Ascending aorta (tissue), 2 donors: ENCODE measurements around the gene ACTL7A. TPM values are rescaled to one million over a fixed set of nuclear protein-coding genes. Genes with fewer than 3 reads are reported as not detected.

ENCODE experiments used
- DNase-seq, 2 donors: peaks; one replicate each; pipeline ENCODE4 v3.0.0-alpha.2; 2019; ENCODE audit warnings: low spot score in 2 of 2
- H3K27ac ChIP-seq, 2 donors: fragments of 200-600 bp; sonication (generic); one replicate each; pipeline ENCODE4 v1.5.1; 2016 to 2017; ENCODE audit warnings: mild to moderate bottlenecking in 1 of 2
- H3K27me3 ChIP-seq: fragments of 200-600 bp; sonication (generic); one replicate; pipeline ENCODE4 v1.5.1; 2017
- H3K36me3 ChIP-seq, 2 donors: fragments of 200-600 bp; sonication (generic); one replicate each; pipeline ENCODE4 v1.5.1; 2016
- H3K4me1 ChIP-seq, 2 donors: fragments of 200-600 bp; sonication (generic); one replicate each; pipeline ENCODE4 v1.5.1; 2016 to 2017; ENCODE audit warnings: mild to moderate bottlenecking in 1 of 2
- H3K4me3 ChIP-seq, 2 donors: fragments of 200-600 bp; sonication (generic); one replicate each; pipeline ENCODE4 v1.5.1; 2016 to 2017; ENCODE audit warnings: mild to moderate bottlenecking in 1 of 2
- H3K9me3 ChIP-seq, 2 donors: fragments of 200-600 bp; sonication (generic); one replicate each; pipeline ENCODE4 v1.5.1; 2016
- CTCF ChIP-seq, 3 experiments: fragments of 200-600 bp in 2 of 3; fragments of 450-650 bp in 1 of 3; sonication (generic) in 2 of 3; IDR thresholded peaks; one replicate each; pipeline ENCODE4 v1.5.1; 2016 to 2019; ENCODE audit warnings: antibody characterized with exemption in 3 of 3, mild to moderate bottlenecking in 1 of 3, moderate library complexity in 1 of 3
- intact Hi-C: fragments of 100-400 bp; cut with DNase I; formaldehyde crosslinking; loops from one replicate; pipeline ENCODE4 v1.15.1; 2023
- total RNA-seq: library from RNA; depleted of rRNA; stranded (reverse); fragments of >200 nt; gene quantifications from one replicate; pipeline ENCODE4 v1.1.0, GENCODE V29; 2016

ACTL7A gene
- total RNA-seq, 1 donor from 2014 or later, result not detected

GRCh38 chr9:108823829-108824228 is 38.2 kb upstream of the ACTL7A start:
- Histone ChIP-seq H3K4me1 (no peaks in the 10 kb centered on the region), H3K27ac (no peak overlapping the region), H3K9me3 (no peaks in the 10 kb centered on the region), H3K36me3 (no peaks in the 10 kb centered on the region), H3K27me3 (no peaks in the 10 kb centered on the region), H3K4me3 (no peak overlapping the region)
- intact Hi-C loops, result no loop called here
- TF ChIP-seq CTCF (IDR thresholded peaks at IDR 0.05), result no peak
- DNase-seq, result no peak

GRCh38 chr9:108830272-108830671 is 31.8 kb upstream of the ACTL7A start:
- intact Hi-C loops, result no loop called here
- no peak for DNase-seq

GRCh38 chr9:108831496-108832178 is 30.4 kb upstream of the ACTL7A start:
- no peaks in the 10 kb centered on the region for H3K27me3 ChIP-seq
- intact Hi-C loops, result no loop called here
- no peak for TF ChIP-seq CTCF (IDR thresholded peaks at IDR 0.05)
- H3K9me3 ChIP-seq, result no peaks in the 10 kb centered on the region
- DNase-seq, result no peak
- H3K27ac ChIP-seq, result no peak overlapping the region
- H3K4me3 ChIP-seq, result no peak overlapping the region
- no peaks in the 10 kb centered on the region for H3K4me1 ChIP-seq
- no peaks in the 10 kb centered on the region for H3K36me3 ChIP-seq

More at GRCh38 chr9:108830272-108830671, 31.8 kb upstream of the ACTL7A start:
- H3K4me1 ChIP-seq, result no peaks in the 10 kb centered on the region
- H3K27me3 ChIP-seq, result no peaks in the 10 kb centered on the region
- H3K9me3 ChIP-seq, result no peaks in the 10 kb centered on the region
- H3K27ac ChIP-seq, result no peak overlapping the region
- H3K4me3 ChIP-seq, result no peak overlapping the region
- no peak for TF ChIP-seq CTCF (IDR thresholded peaks at IDR 0.05)
- no peaks in the 10 kb centered on the region for H3K36me3 ChIP-seq

GRCh38 chr9:108832179-108832500 is 29.9 kb upstream of the ACTL7A start:
- Histone ChIP-seq H3K27me3 (no peaks in the 10 kb centered on the region), H3K36me3 (no peaks in the 10 kb centered on the region), H3K4me3 (no peak overlapping the region), H3K4me1 (no peaks in the 10 kb centered on the region), H3K27ac (no peak overlapping the region), H3K9me3 (no peaks in the 10 kb centered on the region)
- intact Hi-C loops, result no loop called here
- TF ChIP-seq CTCF (IDR thresholded peaks at IDR 0.05), result no peak
- no peak for DNase-seq

- Histone ChIP-seq H3K9me3 (no peaks in the 10 kb centered on the region), H3K36me3 (no peaks in the 10 kb centered on the region), H3K4me3 (no peak overlapping the region), H3K4me1 (no peaks in the 10 kb centered on the region), H3K27me3 (no peaks in the 10 kb centered on the region), H3K27ac (no peak overlapping the region)
- intact Hi-C loops, result no loop called here
- no peak for TF ChIP-seq CTCF (IDR thresholded peaks at IDR 0.05)
- DNase-seq, result no peak
Observed at GRCh38 chr9:108834959-108835665, 27.0 kb upstream of the ACTL7A start.
